H9 (cell line): Measurements from ENCODE around the gene MEX3C. TPM values are rescaled to one million over a fixed set of nuclear protein-coding genes. Genes with fewer than 3 reads are reported as not detected.

ENCODE experiments used
- DNase-seq: peaks from one replicate; pipeline ENCODE4 v3.0.0-alpha.2; 2017
- H2AFZ ChIP-seq: one replicate; pipeline ENCODE4 v1.6.1; 2013; ENCODE audit warnings: mild to moderate bottlenecking, low read length, control low read depth, moderate library complexity
- H2AK5ac ChIP-seq: 2 replicates; pipeline ENCODE4 v1.6.1; 2013; ENCODE audit warnings: low read length, control low read depth, mixed read lengths; ENCODE audit not compliant: insufficient read length
- H2BK120ac ChIP-seq: one replicate; pipeline ENCODE4 v1.6.1; 2013; ENCODE audit warnings: low read depth, mild to moderate bottlenecking, low read length, control low read depth, inconsistent platforms; ENCODE audit not compliant: poor library complexity, severe bottlenecking
- H2BK12ac ChIP-seq: 2 replicates; pipeline ENCODE4 v1.6.1; 2013; ENCODE audit warnings: low read length, control low read depth, mixed read lengths, low read depth; ENCODE audit not compliant: insufficient read length
- H2BK15ac ChIP-seq: 2 replicates; pipeline ENCODE4 v1.6.1; 2013; ENCODE audit warnings: low read depth, low read length, control low read depth
- H2BK20ac ChIP-seq: one replicate; pipeline ENCODE4 v1.6.1; 2013; ENCODE audit warnings: low read depth, mild to moderate bottlenecking, low read length, control low read depth, inconsistent platforms; ENCODE audit not compliant: poor library complexity, severe bottlenecking
- H2BK5ac ChIP-seq: 2 replicates; pipeline ENCODE4 v1.6.1; 2013; ENCODE audit warnings: low read length, control low read depth, mixed read lengths; ENCODE audit not compliant: insufficient read length
- H3K14ac ChIP-seq: 2 replicates; pipeline ENCODE4 v1.6.1; 2013; ENCODE audit warnings: low read length, control low read depth; ENCODE audit not compliant: insufficient read depth
- H3K18ac ChIP-seq: 2 replicates; pipeline ENCODE4 v1.6.1; 2013; ENCODE audit warnings: low read depth, mild to moderate bottlenecking, mixed read lengths, low read length, control low read depth; ENCODE audit not compliant: insufficient read length
- H3K23ac ChIP-seq: 2 replicates; pipeline ENCODE4 v1.6.1; 2013; ENCODE audit warnings: low read length, control low read depth, mixed read lengths, low read depth; ENCODE audit not compliant: insufficient read length
- H3K23me2 ChIP-seq: 2 replicates; pipeline ENCODE4 v1.6.1; 2013; ENCODE audit warnings: low read depth, mild to moderate bottlenecking, mixed read lengths, low read length, control low read depth; ENCODE audit not compliant: insufficient read length, poor library complexity, severe bottlenecking
- H3K27ac ChIP-seq: 2 replicates; pipeline ENCODE4 v1.5.1; 2013; ENCODE audit warnings: low read length, control low read depth, mixed read lengths, low read depth; ENCODE audit not compliant: insufficient read length
- H3K27me3 ChIP-seq: 2 replicates; pipeline ENCODE4 v1.6.1; 2013; ENCODE audit warnings: low read length, control low read depth, inconsistent platforms; ENCODE audit not compliant: insufficient read depth
- H3K4ac ChIP-seq: 2 replicates; pipeline ENCODE4 v1.6.1; 2013; ENCODE audit warnings: low read depth, mild to moderate bottlenecking, control low read depth, inconsistent platforms, low read length, moderate library complexity
- H3K4me1 ChIP-seq: 2 replicates; pipeline ENCODE4 v1.6.1; 2013; ENCODE audit warnings: low read length, control low read depth, inconsistent platforms; ENCODE audit not compliant: insufficient read depth
- H3K4me2 ChIP-seq: 2 replicates; pipeline ENCODE4 v1.6.1; 2013; ENCODE audit warnings: low read length, control low read depth, mixed read lengths; ENCODE audit not compliant: insufficient read length, insufficient read depth
- H3K56ac ChIP-seq: 2 replicates; pipeline ENCODE4 v1.6.1; 2013; ENCODE audit warnings: low read depth, mild to moderate bottlenecking, mixed read lengths, low read length, control low read depth; ENCODE audit not compliant: insufficient read length
- H3K79me1 ChIP-seq: 2 replicates; pipeline ENCODE4 v1.6.1; 2013; ENCODE audit warnings: low read depth, mild to moderate bottlenecking, moderate library complexity, low read length, control low read depth, inconsistent platforms; ENCODE audit not compliant: insufficient read depth, poor library complexity, severe bottlenecking
- H3K79me2 ChIP-seq: 2 replicates; pipeline ENCODE4 v1.6.1; 2013; ENCODE audit warnings: low read length, control low read depth, inconsistent platforms; ENCODE audit not compliant: insufficient read depth
- H3K9ac ChIP-seq: 2 replicates; pipeline ENCODE4 v1.6.1; 2013; ENCODE audit warnings: low read length, control low read depth, mixed read lengths; ENCODE audit not compliant: insufficient read length; ENCODE audit errors: extremely low read depth
- H3K9me3 ChIP-seq: one replicate; pipeline ENCODE4 v1.6.1; 2013; ENCODE audit warnings: low read depth, low read length, inconsistent platforms; ENCODE audit not compliant: control insufficient read depth
- H3T11ph ChIP-seq: one replicate; pipeline ENCODE4 v1.6.1; 2013; ENCODE audit warnings: mild to moderate bottlenecking, low read length, control low read depth, inconsistent platforms
- H4K20me1 ChIP-seq: one replicate; pipeline ENCODE4 v1.6.1; 2013; ENCODE audit not compliant: control insufficient read depth, insufficient read length, insufficient read depth
- H4K5ac ChIP-seq: 2 replicates; pipeline ENCODE4 v1.6.1; 2013; ENCODE audit warnings: low read depth, mild to moderate bottlenecking, mixed read lengths, low read length, control low read depth; ENCODE audit not compliant: insufficient read length
- H4K8ac ChIP-seq: replicated peaks from 2 replicates; pipeline ENCODE4 v1.6.1; 2013; ENCODE audit warnings: low read length, control low read depth, mixed read lengths, low read depth; ENCODE audit not compliant: insufficient read length
- H4K91ac ChIP-seq: 2 replicates; pipeline ENCODE4 v1.6.1; 2013; ENCODE audit warnings: low read depth, mild to moderate bottlenecking, moderate library complexity, mixed read lengths, low read length, control low read depth; ENCODE audit not compliant: insufficient read length
- H3K27ac Mint-ChIP-seq, 3 experiments: 2 replicates in 2 of 3; 3 replicates in 1 of 3; pipeline ENCODE4 v1.8.0; 2020 to 2021; ENCODE audit warnings: mixed read lengths in 3 of 3, mild to moderate bottlenecking in 1 of 3, moderate library complexity in 1 of 3
- H3K27me3 Mint-ChIP-seq: 2 replicates; pipeline ENCODE4 v1.8.0; 2021; ENCODE audit warnings: low read depth, mild to moderate bottlenecking, moderate library complexity, mixed read lengths
- H3K36me3 Mint-ChIP-seq, 3 experiments: 2 replicates in 2 of 3; 3 replicates in 1 of 3; pipeline ENCODE4 v1.8.0; 2020 to 2021; ENCODE audit warnings: low read depth in 3 of 3, mixed read lengths in 3 of 3; ENCODE audit not compliant: insufficient read depth in 1 of 3
- H3K4me1 Mint-ChIP-seq, 2 experiments: 2 replicates each; pipeline ENCODE4 v1.8.0; 2020; ENCODE audit warnings: mixed read lengths in 2 of 2
- H3K4me3 Mint-ChIP-seq, 2 experiments: 2 replicates in 1 of 2; 3 replicates in 1 of 2; pipeline ENCODE4 v1.8.0; 2020 to 2021; ENCODE audit warnings: mild to moderate bottlenecking in 2 of 2, mixed read lengths in 2 of 2, moderate library complexity in 1 of 2
- H3K9me3 Mint-ChIP-seq, 2 experiments: 2 replicates in 1 of 2; 3 replicates in 1 of 2; pipeline ENCODE4 v1.8.0; 2020; ENCODE audit warnings: mild to moderate bottlenecking in 2 of 2, mixed read lengths in 2 of 2, moderate library complexity in 1 of 2
- WGBS: extraction: QIAGEN DNeasy Blood & Tissue Kit; methylation state at CpG from one replicate; pipeline ENCODE4 v1.1.7; 2013; ENCODE audit warnings: missing lambda C conversion rate, low lambda C conversion rate, mixed read lengths; ENCODE audit not compliant: insufficient read length; ENCODE audit errors: extremely low coverage; 5-methylcytosine and 5-hydroxymethylcytosine counted together
- total RNA-seq: library from RNA; stranded (reverse); gene quantifications from 2 replicates; pipeline ENCODE4 v1.2.1, GENCODE V29; 2021
- TF ChIP-seq, protein P1 (sequence below): fragments of 200-600 bp; sonication (generic); conservative IDR thresholded peaks from 3 replicates; pipeline ENCODE4 v1.8.0; 2021; ENCODE audit warnings: antibody characterized with exemption, mild to moderate bottlenecking

Gene MEX3C
- total RNA-seq, 1 experiment from 2014 or later, result 98.1 TPM

DNA sequence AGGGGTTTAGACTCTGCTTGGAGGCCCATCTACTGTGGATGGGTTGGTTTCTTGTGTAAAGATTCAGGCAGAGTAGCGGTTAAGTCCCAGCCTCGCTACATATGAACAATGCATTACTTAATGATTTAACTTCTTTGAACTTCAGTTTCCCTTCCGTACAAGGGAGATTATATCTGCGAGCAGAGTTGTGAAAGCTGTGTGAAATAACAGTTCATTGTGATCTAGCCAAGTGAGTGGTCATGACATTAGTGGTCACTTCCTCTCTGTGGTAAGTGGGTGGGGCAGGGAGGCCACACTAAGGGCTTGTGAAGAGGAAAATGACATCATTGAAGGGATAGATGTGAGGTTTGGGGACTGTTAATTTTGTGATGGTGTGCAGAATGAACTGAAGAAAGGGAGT lies 14.1 kb upstream of the MEX3C start:
- Mint-ChIP-seq H3K27ac (no peak overlapping the region), H3K4me3 (no peak overlapping the region), H3K9me3 (no peaks in the 10 kb centered on the region), H3K36me3 (no peaks in the 10 kb centered on the region), H3K27me3 (no peaks in the 10 kb centered on the region), H3K4me1 (peaks cover 9 to 14% of the 10 kb centered on the region in 2 experiments)
- Histone ChIP-seq H3K4me1 (no peaks in the 10 kb centered on the region), H2BK15ac (no peak overlapping the region), H3K18ac (no peak overlapping the region), H2BK5ac (no peak overlapping the region), H3K79me1 (no peaks in the 10 kb centered on the region), H3K23me2 (no peaks in the 10 kb centered on the region), H3K4me2 (no peak overlapping the region), H2BK12ac (no peak overlapping the region), H2AFZ (no peak overlapping the region), H3K9me3 (no peaks in the 10 kb centered on the region), H2BK20ac (no peak overlapping the region), H3K9ac (no peak overlapping the region), H3K14ac (no peak overlapping the region), H3K27ac (no peak overlapping the region), H3K79me2 (no peaks in the 10 kb centered on the region), H3T11ph (no peak overlapping the region), H4K5ac (no peak overlapping the region), H2AK5ac (no peak overlapping the region), H4K91ac (no peak overlapping the region), H2BK120ac (no peak overlapping the region), H3K27me3 (no peaks in the 10 kb centered on the region), H3K4ac (no peak overlapping the region), H4K8ac (no peak overlapping the region), H3K56ac (no peak overlapping the region), H3K23ac (no peak overlapping the region), H4K20me1 (no peaks in the 10 kb centered on the region)
- DNase-seq, result no peak
- no CpG with 5 or more reads among the region's 4 CpGs for WGBS
- TF ChIP-seq, protein P1, sequence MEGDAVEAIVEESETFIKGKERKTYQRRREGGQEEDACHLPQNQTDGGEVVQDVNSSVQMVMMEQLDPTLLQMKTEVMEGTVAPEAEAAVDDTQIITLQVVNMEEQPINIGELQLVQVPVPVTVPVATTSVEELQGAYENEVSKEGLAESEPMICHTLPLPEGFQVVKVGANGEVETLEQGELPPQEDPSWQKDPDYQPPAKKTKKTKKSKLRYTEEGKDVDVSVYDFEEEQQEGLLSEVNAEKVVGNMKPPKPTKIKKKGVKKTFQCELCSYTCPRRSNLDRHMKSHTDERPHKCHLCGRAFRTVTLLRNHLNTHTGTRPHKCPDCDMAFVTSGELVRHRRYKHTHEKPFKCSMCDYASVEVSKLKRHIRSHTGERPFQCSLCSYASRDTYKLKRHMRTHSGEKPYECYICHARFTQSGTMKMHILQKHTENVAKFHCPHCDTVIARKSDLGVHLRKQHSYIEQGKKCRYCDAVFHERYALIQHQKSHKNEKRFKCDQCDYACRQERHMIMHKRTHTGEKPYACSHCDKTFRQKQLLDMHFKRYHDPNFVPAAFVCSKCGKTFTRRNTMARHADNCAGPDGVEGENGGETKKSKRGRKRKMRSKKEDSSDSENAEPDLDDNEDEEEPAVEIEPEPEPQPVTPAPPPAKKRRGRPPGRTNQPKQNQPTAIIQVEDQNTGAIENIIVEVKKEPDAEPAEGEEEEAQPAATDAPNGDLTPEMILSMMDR, result no peak
